Measurements from ENCODE around the gene MACROD2. TPM values are rescaled to one million over a fixed set of nuclear protein-coding genes. Genes with fewer than 3 reads are reported as not detected.

The MACROD2 gene
- total RNA-seq, 1 experiment from 2014 or later: 1.6 TPM

- no peaks in the 10 kb centered on the region; the same call in 1 of the 2 replicates for H3K27me3 Mint-ChIP-seq (ENCODE audit: low read depth)
- no peak overlapping the region for H4K8ac ChIP-seq (replicated peaks; ENCODE audit: insufficient read length, low read depth, low read length)
- H2BK20ac ChIP-seq (ENCODE audit: low read depth, low read length, poor library complexity, severe bottlenecking): no peak overlapping the region
- no peak for DNase-seq
- no peak overlapping the region for H3K4ac ChIP-seq (ENCODE audit: low read depth, low read length)
- H2BK15ac ChIP-seq (ENCODE audit: low read depth, low read length): no peak overlapping the region
- no peak overlapping the region for H3K14ac ChIP-seq (ENCODE audit: insufficient read depth, low read length)
- no peak overlapping the region for H3K9ac ChIP-seq (ENCODE audit: extremely low read depth, insufficient read length, low read length)
- H3K27ac ChIP-seq (ENCODE audit: insufficient read length, low read depth, low read length): no peak overlapping the region
- H2AK5ac ChIP-seq (ENCODE audit: insufficient read length, low read length): no peak overlapping the region
- H3K4me1 Mint-ChIP-seq: peaks cover 4 to 5% of the 10 kb centered on the region in 2 experiments; a peak in 2 of 4 replicates
- H3K18ac ChIP-seq (ENCODE audit: insufficient read length, low read depth, low read length): no peak overlapping the region
- TF ChIP-seq CTCF (conservative IDR thresholded peaks at IDR 0.05): no peak
- H3K36me3 Mint-ChIP-seq (ENCODE audit: insufficient read depth in 1 of 3, low read depth in 3 of 3): no peaks in the 10 kb centered on the region
- no peaks in the 10 kb centered on the region for H3K27me3 ChIP-seq (ENCODE audit: insufficient read depth, low read length)
- H3K56ac ChIP-seq (ENCODE audit: insufficient read length, low read depth, low read length): no peak overlapping the region
- H2BK120ac ChIP-seq (ENCODE audit: low read depth, low read length, poor library complexity, severe bottlenecking): no peak overlapping the region
- no peaks in the 10 kb centered on the region for H3K79me2 ChIP-seq (ENCODE audit: insufficient read depth, low read length)
- H3K4me1 ChIP-seq (ENCODE audit: insufficient read depth, low read length): no peaks in the 10 kb centered on the region
- no peaks in the 10 kb centered on the region for H3K9me3 ChIP-seq (ENCODE audit: control insufficient read depth, low read depth, low read length)
- no peak overlapping the region for H4K5ac ChIP-seq (ENCODE audit: insufficient read length, low read depth, low read length)
- no peak overlapping the region for H4K91ac ChIP-seq (ENCODE audit: insufficient read length, low read depth, low read length)
- H2BK5ac ChIP-seq (ENCODE audit: insufficient read length, low read length): no peak overlapping the region
- no peaks in the 10 kb centered on the region; a peak in 1 of 5 replicates for H3K9me3 Mint-ChIP-seq
- no peaks in the 10 kb centered on the region for H3K79me1 ChIP-seq (ENCODE audit: insufficient read depth, low read depth, low read length, poor library complexity, severe bottlenecking)
- H4K20me1 ChIP-seq (ENCODE audit: control insufficient read depth, insufficient read depth, insufficient read length): no peaks in the 10 kb centered on the region
- H3K23me2 ChIP-seq (ENCODE audit: insufficient read length, low read depth, low read length, poor library complexity, severe bottlenecking): no peaks in the 10 kb centered on the region
- H3K27ac Mint-ChIP-seq: no peak overlapping the region
- no peak overlapping the region for H2AFZ ChIP-seq (ENCODE audit: low read length)
- H3K4me2 ChIP-seq (ENCODE audit: insufficient read depth, insufficient read length, low read length): no peak overlapping the region
- H3K23ac ChIP-seq (ENCODE audit: insufficient read length, low read depth, low read length): no peak overlapping the region
- no CpG with 5 or more reads among the region's 5 CpGs for WGBS (ENCODE audit: extremely low coverage, insufficient read length, low lambda C conversion rate)
- no peak overlapping the region for H2BK12ac ChIP-seq (ENCODE audit: insufficient read length, low read depth, low read length)
- no peak overlapping the region for H3T11ph ChIP-seq (ENCODE audit: low read length)
- no peak overlapping the region for H3K4me3 Mint-ChIP-seq
Observed at GRCh38 chr20:14069796-14070195, 74.5 kb downstream of the MACROD2 start.

All from H9 (cell line).